Activated CD8-positive, alpha-beta memory T cell treated with anti-CD3 and anti-CD28 coated beads for 4 hours (primary cell): ENCODE results near the gene STX5.
"Not testable (repeated sequence)": the region's sequence is repeated elsewhere in the genome, so short reads cannot be mapped to it uniquely, and the experiment has no call there.

Experiments
- DNase-seq, 2 donors: peaks; one replicate each; pipeline ENCODE4 v3.0.0-alpha.2; 2020; ENCODE audit warnings: low read depth in 2 of 2

Gene STX5, protein sequence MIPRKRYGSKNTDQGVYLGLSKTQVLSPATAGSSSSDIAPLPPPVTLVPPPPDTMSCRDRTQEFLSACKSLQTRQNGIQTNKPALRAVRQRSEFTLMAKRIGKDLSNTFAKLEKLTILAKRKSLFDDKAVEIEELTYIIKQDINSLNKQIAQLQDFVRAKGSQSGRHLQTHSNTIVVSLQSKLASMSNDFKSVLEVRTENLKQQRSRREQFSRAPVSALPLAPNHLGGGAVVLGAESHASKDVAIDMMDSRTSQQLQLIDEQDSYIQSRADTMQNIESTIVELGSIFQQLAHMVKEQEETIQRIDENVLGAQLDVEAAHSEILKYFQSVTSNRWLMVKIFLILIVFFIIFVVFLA

DNA sequence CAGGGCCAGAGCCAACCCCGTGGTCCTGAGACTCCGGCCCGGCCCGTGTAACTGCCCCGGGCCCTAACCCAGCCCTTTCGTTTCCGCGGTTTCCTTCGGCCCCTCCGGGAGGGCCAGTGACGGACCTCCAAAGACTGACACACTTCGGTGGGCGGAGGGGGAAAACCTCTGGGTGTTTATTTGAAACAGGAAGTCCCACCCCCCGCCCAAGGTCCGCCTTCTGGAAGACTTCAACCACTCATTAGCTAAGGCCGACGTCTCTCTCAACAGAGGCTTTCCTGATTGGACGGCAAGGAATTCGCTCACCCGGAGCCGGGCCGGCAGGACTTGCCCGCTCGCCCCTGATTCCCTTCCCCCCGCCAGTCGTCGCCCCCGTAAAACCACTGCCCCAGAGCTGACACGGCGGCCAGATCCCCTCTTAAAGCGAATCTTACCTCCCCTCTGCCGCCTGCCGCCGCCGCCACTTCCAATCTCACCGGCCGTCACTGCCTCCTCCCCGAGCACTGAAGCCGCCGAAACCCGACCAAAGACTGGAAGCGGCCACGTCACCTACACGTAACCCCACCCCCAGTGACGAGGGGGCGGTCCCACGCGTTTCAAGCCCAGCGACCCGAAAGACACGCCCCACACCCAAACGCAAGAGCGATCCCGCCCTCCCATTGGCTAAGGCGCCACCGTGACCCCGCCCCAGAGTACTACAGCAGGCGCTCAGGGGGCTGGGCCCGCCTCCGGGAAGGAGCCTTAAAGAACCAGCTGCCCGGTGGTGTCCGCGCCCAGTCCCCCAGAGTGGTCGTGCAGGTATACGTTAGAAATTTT lies at the start of gene STX5:
Gene STX5 (minus strand): TSS at position 532 of the 816 bp plus-strand sequence. CDS start 808 bp downstream, outside the sequence.
- DNase-seq: peak; percentile 99

DNA sequence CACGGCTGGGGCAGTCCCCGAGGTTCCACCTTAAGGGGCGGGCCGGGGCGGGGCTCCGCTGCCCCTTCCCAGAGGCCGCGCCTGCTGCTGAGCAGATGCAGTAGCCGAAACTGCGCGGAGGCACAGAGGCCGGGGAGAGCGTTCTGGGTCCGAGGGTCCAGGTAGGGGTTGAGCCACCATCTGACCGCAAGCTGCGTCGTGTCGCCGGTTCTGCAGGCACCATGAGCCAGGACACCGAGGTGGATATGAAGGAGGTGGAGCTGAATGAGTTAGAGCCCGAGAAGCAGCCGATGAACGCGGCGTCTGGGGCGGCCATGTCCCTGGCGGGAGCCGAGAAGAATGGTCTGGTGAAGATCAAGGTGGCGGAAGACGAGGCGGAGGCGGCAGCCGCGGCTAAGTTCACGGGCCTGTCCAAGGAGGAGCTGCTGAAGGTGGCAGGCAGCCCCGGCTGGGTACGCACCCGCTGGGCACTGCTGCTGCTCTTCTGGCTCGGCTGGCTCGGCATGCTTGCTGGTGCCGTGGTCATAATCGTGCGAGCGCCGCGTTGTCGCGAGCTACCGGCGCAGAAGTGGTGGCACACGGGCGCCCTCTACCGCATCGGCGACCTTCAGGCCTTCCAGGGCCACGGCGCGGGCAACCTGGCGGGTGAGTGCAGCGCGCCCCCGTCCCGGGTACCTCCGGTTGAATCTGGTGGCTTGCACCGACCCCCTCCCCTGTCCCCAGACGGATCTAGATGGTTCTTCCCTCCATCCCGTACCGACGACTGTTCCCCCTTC lies 49.1 kb upstream of the STX5 start, which contains the start of gene SLC3A2:
Gene SLC3A2 (plus strand): TSS at position 94 of the 776 bp plus-strand sequence. CDS start 128 bp downstream, at position 222.
- peak; percentile 77 to 79 for DNase-seq

DNA sequence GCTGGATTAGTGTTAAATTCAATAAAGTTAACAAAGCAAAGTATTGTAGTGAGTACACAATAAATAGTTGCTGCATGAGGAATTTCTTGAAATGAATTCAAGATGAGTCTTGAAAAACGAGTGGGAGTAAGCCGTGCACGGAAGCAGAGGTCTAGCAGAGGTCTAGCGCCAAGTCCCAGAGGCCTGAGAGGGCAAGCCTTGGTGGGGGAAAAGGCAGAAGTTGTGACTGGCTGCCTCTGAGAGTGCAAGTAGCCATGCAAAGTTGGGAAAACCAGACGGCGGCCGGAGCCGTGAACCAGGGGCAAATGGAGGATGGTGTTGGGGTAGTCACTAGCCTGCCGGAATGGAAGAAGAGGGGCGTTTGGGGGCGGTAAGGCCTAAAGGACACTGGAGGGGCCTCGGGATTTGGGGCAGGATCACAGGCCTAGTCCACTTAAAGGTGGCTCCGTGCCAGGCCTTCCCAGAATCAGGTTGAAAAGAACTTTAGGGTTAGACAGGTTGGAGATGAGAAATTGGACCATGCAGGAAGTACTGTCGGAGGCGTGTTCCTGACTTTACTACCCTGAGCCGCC lies 48.5 kb upstream of the STX5 start:
- no peak for DNase-seq

DNA sequence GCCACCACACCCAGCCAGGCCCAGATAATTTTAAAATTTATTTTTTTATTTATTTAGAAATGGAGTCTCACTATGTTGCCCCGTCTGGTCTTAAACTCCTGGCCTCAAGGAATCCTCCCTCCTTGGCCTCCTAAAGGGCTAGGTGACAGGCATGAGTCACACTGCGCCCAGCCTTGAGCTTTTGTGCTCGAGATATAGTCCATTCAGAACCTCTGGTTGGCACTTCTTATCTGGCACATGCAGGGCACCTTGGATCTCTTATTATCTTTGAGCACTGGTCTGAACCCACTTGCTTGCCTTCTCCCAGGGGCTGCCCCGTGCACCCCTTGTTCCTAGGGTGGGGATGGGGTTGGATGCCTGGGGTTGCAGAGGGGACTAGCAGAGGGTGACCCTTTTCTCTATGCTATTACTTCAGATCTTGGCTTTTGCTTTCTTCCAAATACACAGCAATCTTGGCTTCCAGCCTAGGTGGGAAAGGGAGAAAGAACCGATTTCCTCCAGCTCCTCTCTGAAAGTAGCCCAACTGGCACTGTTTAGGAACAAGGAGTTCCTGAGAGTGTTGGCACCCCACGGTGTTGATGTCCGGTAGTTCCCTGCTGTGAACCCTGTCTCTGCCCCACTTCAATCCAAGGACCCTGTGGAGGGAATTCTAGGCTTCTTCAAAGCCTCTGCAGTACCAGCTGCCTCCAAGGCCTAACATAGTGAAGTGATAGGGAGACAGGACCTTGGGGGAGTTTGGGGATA lies 47.6 kb upstream of the STX5 start:
- DNase-seq: no peak

DNA sequence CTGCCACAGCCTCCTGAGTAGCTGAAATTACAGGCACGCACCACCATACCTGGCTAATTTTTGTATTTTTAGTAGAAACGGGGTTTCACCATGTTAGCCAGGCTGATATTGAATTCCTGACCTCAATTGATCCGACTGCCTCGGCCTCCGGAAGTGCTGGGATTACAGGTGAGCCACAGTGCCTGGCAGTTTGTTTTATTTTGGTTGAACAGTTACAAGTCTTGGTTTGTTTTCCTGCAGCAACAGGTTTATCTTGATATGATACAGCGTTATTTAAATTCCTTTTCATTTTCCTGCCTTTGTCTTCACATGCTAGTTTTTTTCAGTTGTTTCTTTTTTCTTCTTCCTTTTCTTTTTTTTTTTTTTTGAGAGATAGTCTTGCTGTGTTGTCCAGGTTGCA lies 44.9 kb upstream of the STX5 start:
- DNase-seq: no peak

DNA sequence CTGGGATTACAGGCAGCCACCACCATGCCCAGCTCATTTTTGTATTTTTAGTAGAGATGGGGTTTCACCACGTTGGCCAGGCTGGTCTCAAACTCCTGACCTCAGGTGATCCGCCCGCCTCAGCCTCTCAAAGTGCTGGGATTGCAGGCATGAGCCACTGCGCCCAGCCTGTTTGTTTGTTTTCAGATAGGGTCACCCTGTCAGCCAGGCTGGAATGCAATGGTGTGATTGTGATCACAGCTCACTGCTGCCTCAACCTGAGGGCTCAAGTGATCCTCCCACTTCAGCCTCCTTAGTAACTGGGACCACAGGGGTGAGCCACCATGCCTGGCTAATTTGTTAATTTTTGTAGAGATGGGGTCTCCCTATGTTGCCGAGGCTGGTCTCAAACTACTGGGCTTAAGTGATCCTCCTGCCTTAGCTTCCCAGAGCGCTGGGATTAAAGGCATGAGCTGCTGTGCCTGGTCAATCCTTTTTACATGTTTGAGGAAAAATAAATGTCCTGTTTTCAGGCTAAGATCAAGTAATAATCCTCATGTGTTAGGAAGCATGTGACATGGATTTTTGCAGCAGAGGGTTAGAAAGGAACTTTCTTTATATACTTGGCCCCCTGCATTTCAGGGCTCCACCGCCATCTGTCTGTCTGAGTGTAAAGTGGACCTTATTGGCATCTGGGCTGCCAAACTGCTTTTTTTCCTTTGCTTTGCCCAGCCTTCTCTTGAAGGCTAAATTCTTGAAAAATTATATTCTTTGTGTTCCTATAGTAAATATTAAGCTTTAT lies 44.0 kb upstream of the STX5 start:
- no peak for DNase-seq

DNA sequence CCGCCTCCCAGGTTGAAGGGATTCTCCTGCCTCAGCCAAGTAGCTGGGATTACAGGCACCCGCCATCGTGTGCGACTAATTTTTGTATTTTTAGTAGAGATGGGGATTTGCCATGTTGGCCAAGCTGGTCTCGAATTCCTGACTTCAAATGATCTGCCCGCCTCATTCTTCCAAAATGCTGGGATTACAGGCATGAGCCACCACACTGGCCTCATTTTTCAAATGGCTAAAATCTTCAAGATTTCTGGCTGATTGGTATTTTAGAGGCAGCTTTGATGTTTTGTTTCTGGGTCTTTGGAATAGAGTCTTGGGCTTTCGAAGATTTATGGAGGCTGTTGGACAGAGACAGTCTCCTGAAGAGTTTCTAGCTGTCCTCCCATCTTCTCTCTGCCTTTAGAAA lies 43.0 kb upstream of the STX5 start:
- DNase-seq: no peak

DNA sequence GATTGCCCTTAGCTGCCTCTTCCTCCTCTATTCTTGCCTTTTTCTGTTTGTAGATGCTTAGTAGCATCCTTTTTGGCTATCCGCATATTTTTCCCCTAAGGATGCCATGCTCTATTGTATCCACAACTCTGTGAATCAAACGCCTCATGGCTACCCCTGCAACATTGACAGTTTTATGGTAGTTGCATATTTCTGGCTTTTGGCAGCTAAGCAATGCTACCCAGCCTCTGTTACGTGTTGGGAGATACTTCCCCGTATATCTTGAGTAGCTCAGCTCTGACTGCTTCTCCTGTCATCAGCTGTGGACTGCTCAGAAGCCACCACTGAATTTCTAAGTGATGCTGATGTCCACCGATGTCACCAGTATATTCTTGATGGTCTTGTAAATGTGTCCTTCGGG lies 33.8 kb upstream of the STX5 start:
- DNase-seq: no peak

DNA sequence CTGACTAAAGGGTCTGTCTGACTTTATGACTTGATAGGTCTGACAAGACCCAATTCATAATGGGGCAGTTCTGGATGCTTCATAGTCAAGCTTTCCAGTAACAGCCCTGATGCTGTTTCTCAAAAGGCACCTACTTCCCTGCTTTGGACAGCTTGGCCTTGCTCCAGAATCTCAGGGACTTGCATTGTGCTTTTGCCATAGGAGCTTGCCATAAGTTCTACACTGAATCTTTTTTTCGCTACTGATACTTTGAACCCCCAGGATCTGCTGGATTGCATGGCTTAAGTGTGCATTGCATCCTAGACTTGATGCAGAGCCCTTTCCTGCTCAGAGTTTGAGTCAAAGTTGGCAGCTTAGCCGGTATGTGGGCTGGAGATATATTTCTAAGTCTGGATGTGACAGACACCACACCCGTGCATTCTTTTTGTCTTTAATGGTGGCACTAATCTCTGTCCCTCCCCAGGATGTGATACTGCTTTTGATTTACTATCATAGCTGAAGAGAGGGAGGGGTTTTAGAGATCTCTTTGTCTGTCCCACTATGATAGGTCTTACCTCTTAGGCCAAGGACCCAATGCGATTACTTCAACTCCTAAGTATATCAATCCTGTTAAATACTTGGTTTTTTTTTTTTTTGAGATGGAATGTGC lies 32.0 kb upstream of the STX5 start:
- no peak for DNase-seq

DNA sequence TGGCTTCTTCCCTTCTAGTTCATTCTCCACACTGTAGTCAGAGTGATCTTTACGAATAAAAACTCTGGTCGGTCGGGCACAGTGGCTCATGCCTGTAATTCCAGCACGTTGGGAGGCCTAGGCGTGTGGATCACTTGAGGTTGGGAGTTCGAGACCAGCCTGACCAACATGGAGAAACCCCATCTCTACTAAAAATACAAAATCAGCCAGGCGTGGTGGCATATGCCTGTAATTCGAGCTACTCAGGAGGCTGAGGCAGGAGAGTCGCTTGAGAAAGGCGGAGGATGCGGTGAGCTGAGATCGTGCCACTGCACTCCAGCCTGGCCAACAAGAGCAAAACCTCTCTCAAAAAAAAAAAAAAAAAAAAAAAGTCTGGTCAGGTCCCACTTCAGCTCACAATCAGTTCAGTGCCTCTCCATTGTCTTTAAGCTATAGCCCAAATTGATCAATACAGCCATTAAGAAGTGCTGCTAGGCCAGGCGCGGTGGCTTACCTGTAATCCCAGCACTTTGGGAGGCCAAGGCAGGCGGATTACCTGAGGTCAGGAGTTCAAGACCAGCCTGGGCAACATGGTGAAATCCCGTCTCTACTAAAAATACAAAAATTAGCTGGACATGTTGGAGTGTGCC lies 29.8 kb upstream of the STX5 start:
- not testable (repeated sequence) for DNase-seq

DNA sequence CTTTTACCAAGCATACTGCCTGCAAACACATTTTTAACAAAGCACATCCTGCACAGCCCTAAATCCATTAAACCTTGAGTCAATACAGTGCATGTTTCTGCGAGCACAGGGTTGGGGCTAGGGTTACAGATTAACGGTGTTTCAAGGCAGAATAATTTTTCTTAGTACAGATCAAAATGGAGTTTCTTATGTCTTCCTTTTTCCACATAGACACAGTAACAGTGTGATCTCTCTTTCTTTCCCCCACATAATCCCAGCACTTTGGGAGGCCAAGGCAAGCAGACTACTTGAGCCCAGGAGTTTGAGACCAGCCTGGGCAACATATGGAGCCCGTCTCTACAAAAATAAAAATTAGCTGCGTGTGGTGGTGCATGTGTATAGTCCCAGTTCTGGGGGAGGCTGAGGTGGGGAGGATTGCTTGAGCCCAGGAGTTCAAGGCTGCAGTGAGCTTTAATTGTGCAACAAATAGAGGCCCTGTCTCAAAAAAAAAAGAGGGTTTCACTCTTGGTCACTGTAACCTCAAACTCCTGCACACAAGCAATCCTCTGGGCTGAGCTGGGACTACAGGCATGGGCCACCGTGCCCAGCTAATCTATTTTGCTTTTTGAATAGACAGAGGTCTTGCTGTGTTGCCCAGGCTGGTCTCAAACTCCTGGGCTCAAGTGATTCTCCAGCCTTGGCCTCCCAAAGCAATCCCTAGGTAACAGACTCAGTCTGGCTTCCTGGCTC lies 29.1 kb upstream of the STX5 start:
- DNase-seq: no peak

DNA sequence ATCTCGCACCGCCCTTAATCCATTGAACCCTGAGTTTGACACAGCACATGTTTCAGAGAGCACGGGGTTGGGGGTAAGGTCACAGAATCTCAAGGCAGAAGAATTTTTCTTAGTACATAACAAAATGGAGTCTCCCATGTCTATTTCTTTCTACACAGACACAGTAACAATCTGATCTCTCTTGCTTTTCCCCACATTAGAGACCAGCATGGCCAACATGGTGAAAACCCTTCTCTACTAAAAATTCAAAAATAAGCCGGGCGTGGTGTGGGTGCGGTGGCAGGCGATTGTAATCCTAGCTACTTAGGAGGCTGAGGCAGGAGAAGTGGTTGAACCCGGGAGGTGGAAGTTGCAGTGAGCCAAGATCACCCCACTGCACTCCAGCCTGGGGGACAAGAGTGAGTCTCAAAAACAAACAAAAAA lies 27.4 kb upstream of the STX5 start:
- not testable (repeated sequence) for DNase-seq

DNA sequence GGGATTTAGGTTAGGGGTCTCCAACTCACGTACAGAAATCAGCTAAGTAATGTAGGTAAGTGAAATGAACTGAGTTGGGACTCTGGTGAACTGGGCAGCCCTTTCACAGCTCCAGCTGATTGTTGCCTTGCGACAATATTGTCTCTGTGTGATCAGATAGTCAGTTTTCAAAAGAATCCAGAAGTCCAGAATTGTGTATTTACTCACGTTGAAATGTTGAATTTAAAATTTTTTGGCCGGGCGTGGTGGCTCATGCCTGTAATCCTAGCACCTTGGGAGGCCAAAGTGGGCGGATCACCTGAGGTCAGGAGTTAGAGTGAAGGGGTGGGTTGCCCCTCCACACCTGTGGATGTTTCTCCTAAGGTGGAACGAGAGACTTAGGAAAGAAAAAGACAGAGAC lies 26.4 kb upstream of the STX5 start:
- no peak for DNase-seq

DNA sequence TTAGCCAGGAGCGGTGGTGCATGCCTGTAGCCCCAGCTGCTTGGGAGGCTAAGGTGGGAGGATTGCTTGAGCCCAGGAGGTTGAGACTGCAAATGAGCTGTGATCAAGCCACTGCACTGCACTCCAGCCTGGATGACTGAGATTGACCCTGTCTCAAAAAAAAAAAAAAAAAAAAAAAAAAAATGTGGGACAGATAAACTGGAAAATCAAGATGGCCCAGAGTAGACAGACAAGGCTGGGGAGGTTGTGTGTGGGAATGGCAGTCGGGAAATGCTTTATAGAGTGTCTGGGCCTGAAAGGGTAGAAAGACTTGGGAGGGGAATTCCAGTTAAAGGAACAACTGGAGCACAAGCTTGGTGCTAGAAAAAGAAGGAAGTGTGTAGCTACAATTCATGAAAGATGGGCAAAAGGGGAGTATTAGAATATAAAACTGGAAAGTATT lies 25.7 kb upstream of the STX5 start:
- DNase-seq: no peak

DNA sequence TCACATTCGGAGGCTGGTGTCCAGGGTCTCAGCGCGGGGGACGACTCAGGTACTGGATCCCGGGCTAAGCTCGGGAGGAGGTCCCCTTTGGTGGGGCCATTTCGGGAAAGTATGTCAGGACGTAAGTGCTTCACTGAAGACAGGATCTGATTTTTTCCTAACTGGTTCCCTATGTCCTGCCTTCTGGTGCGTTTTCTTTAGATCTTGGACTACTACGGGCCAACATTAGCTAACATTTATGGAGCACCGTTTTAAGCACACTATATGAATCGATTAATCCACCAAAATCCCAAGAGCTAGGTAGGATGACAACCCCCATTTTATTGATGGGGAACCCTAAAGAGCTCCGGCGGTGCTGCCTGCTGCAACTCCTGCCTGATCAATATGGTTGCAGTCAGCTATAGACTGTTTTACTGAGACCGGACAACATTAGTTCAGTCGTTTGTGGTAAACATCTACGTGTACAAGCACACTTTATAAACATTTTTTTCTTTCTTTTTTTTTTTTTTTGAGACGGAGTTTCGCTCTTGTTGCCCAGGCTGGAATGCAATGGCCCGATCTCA lies 24.6 kb upstream of the STX5 start:
- no peak for DNase-seq

DNA sequence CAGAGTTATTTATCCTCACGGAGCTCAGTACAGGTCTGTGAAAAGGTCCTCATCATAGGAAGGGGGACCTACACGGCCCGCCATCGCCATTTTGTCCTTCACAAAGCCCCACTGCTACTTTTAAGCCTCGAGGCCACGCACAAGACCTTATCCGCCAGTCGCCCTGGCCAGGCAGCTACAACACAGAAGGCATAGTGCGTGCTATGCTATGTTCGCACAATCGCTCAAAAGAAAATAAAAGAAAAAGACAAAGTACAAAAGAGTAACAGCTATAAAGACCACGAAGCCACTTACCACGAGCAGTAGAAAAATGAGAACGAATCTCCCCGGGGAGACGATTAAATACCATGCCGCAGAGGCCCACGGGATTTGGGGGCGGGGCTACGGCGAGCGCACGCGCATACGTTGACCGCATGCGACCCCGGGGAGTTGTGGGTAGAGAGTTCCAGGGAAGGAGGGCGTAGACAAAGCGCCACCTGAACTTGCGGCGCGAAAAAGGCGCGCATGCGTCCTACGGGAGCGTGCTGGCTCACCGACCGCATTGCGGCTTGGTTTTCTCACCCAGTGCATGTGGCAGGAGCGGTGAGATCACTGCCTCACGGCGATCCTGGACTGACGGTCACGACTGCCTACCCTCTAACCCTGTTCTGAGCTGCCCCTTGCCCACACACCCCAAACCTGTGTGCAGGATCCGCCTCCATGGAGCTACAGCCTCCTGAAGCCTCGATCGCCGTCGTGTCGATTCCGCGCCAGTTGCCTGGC lies 23.9 kb upstream of the STX5 start:
- peak; percentile 96 to 98 for DNase-seq

DNA sequence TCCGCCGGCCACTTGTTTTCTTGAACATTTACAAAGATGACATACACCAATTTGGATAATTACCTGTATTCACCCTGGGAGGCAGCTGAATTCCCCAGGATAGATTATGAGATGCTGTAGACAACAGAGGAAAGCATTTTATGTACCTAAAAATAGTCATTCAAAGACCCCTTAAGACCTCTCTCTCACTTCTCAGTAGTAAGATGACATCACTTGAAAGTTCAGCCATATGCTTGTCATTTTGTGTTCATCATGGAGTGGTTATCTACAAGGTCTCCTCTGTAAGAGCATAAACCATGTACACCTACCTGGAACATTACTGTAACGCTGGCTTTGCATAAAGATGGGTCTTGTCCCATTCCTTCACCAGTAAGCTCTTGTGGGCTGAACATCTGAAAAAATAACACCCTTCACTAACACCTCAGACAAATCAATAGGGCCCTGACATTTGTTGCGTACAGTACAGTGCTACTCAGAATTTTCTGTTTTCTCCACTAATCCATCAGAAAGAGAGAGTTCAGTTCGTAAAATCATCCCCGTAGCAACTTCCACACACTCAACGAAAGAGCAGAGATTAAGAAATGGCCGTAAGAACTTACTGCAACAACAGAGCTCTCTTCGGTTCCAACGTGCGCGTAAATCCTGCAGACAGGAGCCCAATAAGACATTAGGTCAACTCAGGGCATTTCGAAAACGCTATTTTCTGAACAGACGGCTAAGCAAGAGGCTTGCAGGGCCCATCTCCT lies 23.1 kb upstream of the STX5 start:
- DNase-seq: no peak
